ENCODE results near the gene GSC.
"Not testable (repeated sequence)": the region's sequence is repeated elsewhere in the genome, so short reads cannot be mapped to it uniquely, and the experiment has no call there.

GSC gene

DNA sequence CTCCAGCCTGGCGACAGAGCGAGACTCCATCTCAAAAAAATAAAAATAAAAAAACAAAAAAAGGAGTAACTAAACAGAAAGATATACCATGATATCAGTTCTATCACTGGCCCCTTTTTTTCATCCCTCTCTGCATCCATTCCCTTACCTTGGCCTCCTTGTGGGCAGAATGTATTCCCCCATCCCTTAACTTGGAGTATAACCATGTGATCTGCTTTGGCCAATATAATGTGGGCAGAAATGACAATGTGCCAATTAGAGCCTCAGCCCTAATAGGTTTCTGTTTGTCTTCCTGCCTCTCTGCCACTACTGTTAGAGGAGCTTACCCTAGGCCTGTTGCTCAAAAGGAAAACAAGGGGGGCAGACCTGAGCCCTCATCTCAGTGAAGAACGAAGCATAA lies 23.8 kb downstream of the GSC start:
- DNase-seq (ENCODE audit: low spot score) = no peak

- no peak for DNase-seq (ENCODE audit: low spot score)
Measured at GRCh38 chr14:94738751-94739150, 31.2 kb downstream of the GSC start.

- no peak for DNase-seq (ENCODE audit: low spot score)
Measured at GRCh38 chr14:94738097-94738496, 31.8 kb downstream of the GSC start.

GRCh38 chr14:94728950-94729349 lies 41.0 kb downstream of the GSC start:
- no peak for DNase-seq (ENCODE audit: low spot score)

DNA sequence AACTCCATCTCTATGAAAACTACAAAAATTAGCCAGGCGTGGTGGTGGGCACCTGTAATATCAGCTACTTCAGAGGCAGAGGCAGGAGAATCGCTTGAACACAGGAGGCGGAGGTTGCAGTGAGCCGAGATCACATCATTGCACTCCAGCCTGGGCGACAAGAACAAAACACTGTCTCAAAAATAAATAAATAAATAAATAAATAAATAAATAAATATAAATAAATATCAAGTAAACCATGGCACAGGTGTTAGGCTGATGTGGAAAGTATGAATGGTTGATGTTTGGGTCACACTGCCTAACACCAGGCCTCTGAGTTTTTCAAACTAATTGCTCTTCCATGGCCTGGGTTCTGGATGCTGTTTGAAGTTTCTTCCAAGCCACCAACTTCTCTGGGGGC lies 41.5 kb downstream of the GSC start:
- DNase-seq (ENCODE audit: low spot score) = not testable (repeated sequence)

- not testable (repeated sequence) for DNase-seq (ENCODE audit: low spot score)
Measured at GRCh38 chr14:94726649-94727048, 43.3 kb downstream of the GSC start.

DNA sequence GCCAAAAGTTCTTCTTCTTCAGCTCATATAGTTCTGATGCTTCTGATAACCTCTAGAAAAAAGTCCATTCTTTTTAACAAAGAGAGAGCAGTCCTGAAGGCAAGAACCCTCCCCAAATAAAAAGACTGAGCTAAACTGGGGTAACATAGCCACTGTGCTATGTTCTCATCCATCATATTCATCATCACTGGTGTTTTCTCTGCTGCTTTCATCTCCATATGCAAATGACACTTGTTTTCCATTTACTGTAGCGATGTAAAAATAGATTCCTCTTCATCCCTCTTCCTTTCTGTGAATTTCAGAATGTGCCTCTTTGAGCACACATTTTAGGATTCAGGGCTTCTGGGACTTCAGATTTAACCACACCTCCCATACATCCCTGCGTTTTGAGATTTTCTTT lies 44.9 kb downstream of the GSC start:
- no peak for DNase-seq (ENCODE audit: low spot score)

DNA sequence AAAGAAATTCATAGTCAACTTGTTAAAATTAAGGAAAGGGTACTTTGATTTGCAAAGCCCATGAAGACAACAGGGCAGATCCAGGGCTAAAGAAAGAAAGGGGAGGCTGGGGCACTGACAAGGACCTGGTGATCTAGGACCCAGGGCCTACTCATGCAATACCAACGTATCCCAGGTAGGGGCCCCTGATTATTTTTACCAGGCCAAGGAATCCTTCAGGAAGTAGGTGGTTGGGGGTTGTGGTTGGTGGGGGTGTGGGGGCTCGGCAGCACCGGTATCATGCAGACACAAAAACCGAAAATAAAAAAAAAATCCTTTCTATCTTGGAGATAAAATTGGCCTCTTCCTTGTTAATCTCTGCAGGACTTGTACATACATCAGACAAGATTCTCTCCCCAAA lies 47.5 kb downstream of the GSC start:
- DNase-seq (ENCODE audit: low spot score) = no peak

Measured in NAMALWA (cell line).